Subcutaneous abdominal adipose tissue (tissue), 5 donors: ENCODE results near the gene RNF6.

Experiments used
- H3K27ac ChIP-seq: one replicate; pipeline ENCODE4 v1.7.0; 2013; ENCODE audit warnings: low read depth, mild to moderate bottlenecking, inconsistent platforms, low read length, moderate library complexity
- H3K27me3 ChIP-seq, 5 donors: one replicate each; pipeline ENCODE4 v1.7.0; 2013; ENCODE audit warnings: low read length in 5 of 5, inconsistent platforms in 1 of 5; ENCODE audit not compliant: control insufficient read depth in 5 of 5, insufficient read depth in 4 of 5
- H3K36me3 ChIP-seq, 5 donors: one replicate each; pipeline ENCODE4 v1.7.0; 2013; ENCODE audit warnings: low read length in 5 of 5; ENCODE audit not compliant: control insufficient read depth in 5 of 5, insufficient read depth in 5 of 5
- H3K4me1 ChIP-seq, 5 donors: one replicate each; pipeline ENCODE4 v1.7.0; 2013; ENCODE audit warnings: low read length in 5 of 5, mild to moderate bottlenecking in 3 of 5, moderate library complexity in 1 of 5; ENCODE audit not compliant: control insufficient read depth in 5 of 5, insufficient read depth in 5 of 5
- H3K4me3 ChIP-seq, 5 donors: one replicate each; pipeline ENCODE4 v1.7.0; 2013; ENCODE audit warnings: low read length in 5 of 5, low read depth in 1 of 5
- H3K9ac ChIP-seq, 5 donors: one replicate each; pipeline ENCODE4 v1.7.0; 2013; ENCODE audit warnings: low read length in 5 of 5, mild to moderate bottlenecking in 4 of 5, moderate library complexity in 3 of 5
- H3K9me3 ChIP-seq, 5 donors: one replicate each; pipeline ENCODE4 v1.7.0; 2013; ENCODE audit warnings: low read length in 5 of 5; ENCODE audit not compliant: control insufficient read depth in 5 of 5
- donor health status: healthy.
- donor health status: healthy.
- donor health status: healthy.
- donor health status: healthy.
- donor health status: healthy.

The RNF6 gene

DNA sequence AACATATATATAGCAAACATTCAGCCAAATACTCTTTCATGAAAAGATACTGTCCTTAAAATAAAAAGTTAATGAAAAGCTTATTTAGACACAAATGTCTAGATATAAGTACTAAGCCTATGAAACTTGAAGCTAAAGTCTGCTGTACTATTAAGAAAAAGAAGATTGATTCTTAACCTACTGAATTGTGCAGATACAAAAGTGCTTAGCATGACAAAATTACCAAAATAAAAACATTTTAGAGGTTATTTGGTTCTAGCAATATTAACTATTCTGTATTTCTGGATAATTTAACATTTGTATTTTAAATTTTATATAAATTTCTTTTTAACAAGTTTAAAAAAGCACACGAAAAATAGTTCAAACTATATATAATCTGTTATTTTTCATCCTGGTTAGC lies 8.8 kb downstream of the RNF6 start:
- Histone ChIP-seq H3K9ac (no peak overlapping the region), H3K27ac (no peak overlapping the region), H3K36me3 (peaks cover 45 to 83% (median 58%) of the 10 kb centered on the region in 5 donors), H3K9me3 (no peaks in the 10 kb centered on the region), H3K4me3 (no peak overlapping the region), H3K27me3 (no peaks in the 10 kb centered on the region), H3K4me1 (peaks cover 0 to 21% (median 5%) of the 10 kb centered on the region in 5 donors)

DNA sequence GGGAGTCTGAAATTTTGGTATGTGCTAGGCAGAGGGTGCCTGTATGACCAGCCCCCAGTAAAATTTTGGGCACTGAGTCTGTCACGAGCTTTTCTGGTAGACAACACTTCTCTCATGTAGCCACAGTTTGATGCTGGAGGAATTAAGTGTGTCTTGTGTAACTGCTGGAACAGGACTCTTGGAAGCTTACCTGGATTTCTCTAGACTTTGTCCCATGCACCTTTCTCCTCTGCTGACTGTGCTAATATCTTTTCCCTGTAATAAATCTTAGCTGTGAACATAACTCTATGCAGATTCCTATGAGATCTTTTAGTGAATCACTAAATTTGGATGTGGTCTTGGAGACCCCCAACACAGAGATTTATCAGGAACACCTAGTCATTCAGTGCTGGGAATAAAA lies 13.8 kb downstream of the RNF6 start:
- no peaks in the 10 kb centered on the region for H3K27me3 ChIP-seq
- H3K4me1 ChIP-seq: peaks cover 0 to 21% (median 5%) of the 10 kb centered on the region in 5 donors
- H3K9ac ChIP-seq: no peak overlapping the region
- no peaks in the 10 kb centered on the region for H3K9me3 ChIP-seq
- peaks cover 23 to 51% (median 25%) of the 10 kb centered on the region in 5 donors for H3K36me3 ChIP-seq
- no peak overlapping the region for H3K4me3 ChIP-seq
- H3K27ac ChIP-seq: no peak overlapping the region

- Histone ChIP-seq H3K4me1 (no peaks in the 10 kb centered on the region), H3K36me3 (peaks cover 4 to 14% (median 12%) of the 10 kb centered on the region in 5 donors), H3K27me3 (no peaks in the 10 kb centered on the region), H3K9me3 (no peaks in the 10 kb centered on the region), H3K9ac (no peak overlapping the region), H3K4me3 (no peak overlapping the region), H3K27ac (no peak overlapping the region)
Measured at GRCh38 chr13:26202365-26202972, 19.6 kb downstream of the RNF6 start.

DNA sequence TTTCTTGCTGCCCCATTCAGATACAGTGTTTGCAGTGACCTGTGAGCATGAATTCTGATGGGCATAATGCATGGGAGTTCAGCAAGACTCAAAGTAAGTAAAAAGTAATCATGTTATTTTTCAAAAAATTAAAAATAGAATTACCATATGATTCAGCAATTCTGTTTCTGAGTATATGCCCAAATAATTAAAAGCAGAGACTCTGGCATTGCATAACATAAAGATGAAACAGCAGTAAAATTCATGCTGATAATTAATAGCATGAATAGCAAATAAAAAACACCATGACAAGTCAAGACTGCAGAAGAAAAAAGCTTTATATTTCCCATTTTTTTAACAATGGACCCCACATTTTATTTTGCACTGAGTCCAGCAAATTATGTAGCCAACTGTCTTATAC lies 21.3 kb downstream of the RNF6 start:
- Histone ChIP-seq H3K36me3 (peaks cover 0 to 9% (median 2%) of the 10 kb centered on the region in 5 donors), H3K27ac (no peak overlapping the region), H3K4me3 (no peak overlapping the region), H3K4me1 (no peaks in the 10 kb centered on the region), H3K27me3 (no peaks in the 10 kb centered on the region), H3K9me3 (no peaks in the 10 kb centered on the region), H3K9ac (no peak overlapping the region)

GRCh38 chr13:26198116-26198515 lies 24.0 kb downstream of the RNF6 start:
- Histone ChIP-seq H3K9ac (no peak overlapping the region), H3K36me3 (peaks cover 0 to 4% (median 2%) of the 10 kb centered on the region in 5 donors), H3K4me3 (no peak overlapping the region), H3K27ac (no peak overlapping the region), H3K4me1 (no peaks in the 10 kb centered on the region), H3K27me3 (no peaks in the 10 kb centered on the region), H3K9me3 (peaks cover 0 to 9% (median 0%) of the 10 kb centered on the region in 5 donors)

DNA sequence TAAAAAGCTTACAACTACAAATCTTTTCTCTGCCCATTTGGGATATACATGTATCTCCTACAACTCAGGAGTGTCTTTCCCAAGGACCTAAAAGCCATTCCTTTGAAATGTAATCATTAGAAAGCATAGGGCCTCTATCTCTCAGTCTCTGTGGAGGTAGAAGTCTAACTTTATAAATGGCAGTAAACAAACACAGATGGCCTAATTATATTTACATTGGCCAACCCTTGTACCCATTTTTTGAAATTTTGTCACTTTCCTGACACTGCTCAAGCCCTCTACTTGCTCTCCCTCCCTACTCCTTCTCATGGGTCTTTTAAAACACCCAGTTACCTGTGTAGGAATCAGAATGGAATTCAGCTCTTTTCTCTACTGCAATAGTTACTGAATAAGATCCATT lies 24.8 kb downstream of the RNF6 start:
- H3K27ac ChIP-seq: no peak overlapping the region
- H3K36me3 ChIP-seq: no peaks in the 10 kb centered on the region
- H3K9ac ChIP-seq: no peak overlapping the region
- H3K27me3 ChIP-seq: no peaks in the 10 kb centered on the region
- no peaks in the 10 kb centered on the region for H3K4me1 ChIP-seq
- peaks cover 0 to 13% (median 3%) of the 10 kb centered on the region in 5 donors for H3K9me3 ChIP-seq
- H3K4me3 ChIP-seq: no peak overlapping the region

GRCh38 chr13:26186995-26187394 lies 35.1 kb downstream of the RNF6 start:
- Histone ChIP-seq H3K27ac (peak overlapping the region; percentile 89), H3K4me1 (peaks cover 0 to 21% (median 18%) of the 10 kb centered on the region in 5 donors), H3K36me3 (peaks cover 0 to 3% (median 0%) of the 10 kb centered on the region in 5 donors), H3K27me3 (no peaks in the 10 kb centered on the region), H3K9me3 (no peaks in the 10 kb centered on the region), H3K4me3 (peak overlapping the region; percentile 55 to 86 (median 82)), H3K9ac (peak overlapping the region in 4 of 5 donors; percentile 43 to 77 (median 68))

DNA sequence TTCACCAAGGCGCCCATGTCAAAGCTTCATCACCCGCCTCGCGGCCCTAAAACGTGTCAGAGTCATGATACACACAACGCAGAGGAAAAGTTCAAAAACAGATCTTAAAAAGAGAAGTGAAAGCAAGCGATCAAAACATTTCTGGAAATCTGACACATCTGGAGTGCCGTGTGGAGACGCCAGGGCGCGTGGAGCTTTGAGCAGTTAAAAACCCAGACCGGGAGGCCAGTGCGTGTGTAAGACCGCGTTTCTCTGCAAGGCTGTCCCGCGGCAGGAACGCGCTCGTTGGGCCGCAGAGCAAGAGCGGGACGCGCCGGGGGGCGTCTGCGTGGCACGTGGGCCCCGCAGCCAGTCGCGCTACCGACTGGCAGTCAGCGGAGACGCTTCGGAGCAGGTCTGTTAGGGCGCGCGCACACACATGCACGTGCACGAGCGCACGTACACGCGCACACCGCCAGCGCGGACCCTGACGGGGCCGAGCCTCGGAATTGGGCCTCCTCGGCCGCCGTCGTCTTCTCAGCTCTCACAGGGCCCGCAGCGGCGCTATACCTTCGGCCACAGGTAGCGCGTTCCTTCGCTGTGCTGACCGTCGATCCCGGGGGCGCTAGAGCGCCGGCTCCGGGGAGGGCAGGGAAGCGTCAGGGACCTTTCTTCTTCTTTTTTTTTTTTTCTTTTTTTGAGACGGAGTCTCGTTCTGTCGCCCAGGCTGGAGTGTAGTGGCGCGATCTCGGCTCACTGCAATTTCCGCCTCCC lies 35.8 kb downstream of the RNF6 start:
- H3K36me3 ChIP-seq: peaks cover 0 to 3% (median 0%) of the 10 kb centered on the region in 5 donors
- H3K9ac ChIP-seq: peak overlapping the region; percentile 70 to 83 (median 79)
- H3K4me3 ChIP-seq: peak overlapping the region; percentile 78 to 86 (median 84)
- H3K4me1 ChIP-seq: peaks cover 0 to 21% (median 18%) of the 10 kb centered on the region in 5 donors
- H3K9me3 ChIP-seq: no peaks in the 10 kb centered on the region
- no peaks in the 10 kb centered on the region for H3K27me3 ChIP-seq
- peak overlapping the region; percentile 89 for H3K27ac ChIP-seq

GRCh38 chr13:26185720-26186117 lies 36.4 kb downstream of the RNF6 start:
- H3K4me1 ChIP-seq: peaks cover 0 to 21% (median 18%) of the 10 kb centered on the region in 5 donors
- peak overlapping the region; percentile 70 to 83 (median 79) for H3K9ac ChIP-seq
- H3K4me3 ChIP-seq: peak overlapping the region; percentile 78 to 86 (median 84)
- H3K36me3 ChIP-seq: peaks cover 0 to 3% (median 0%) of the 10 kb centered on the region in 5 donors
- peak overlapping the region; percentile 89 for H3K27ac ChIP-seq
- no peaks in the 10 kb centered on the region for H3K27me3 ChIP-seq
- H3K9me3 ChIP-seq: no peaks in the 10 kb centered on the region

GRCh38 chr13:26184791-26185250 lies 37.3 kb downstream of the RNF6 start:
- Histone ChIP-seq H3K4me1 (peaks cover 0 to 21% (median 18%) of the 10 kb centered on the region in 5 donors), H3K9ac (no peak overlapping the region), H3K27me3 (no peaks in the 10 kb centered on the region), H3K9me3 (no peaks in the 10 kb centered on the region), H3K27ac (no peak overlapping the region), H3K4me3 (no peak overlapping the region), H3K36me3 (no peaks in the 10 kb centered on the region)
